Measurements from ENCODE around the gene CDKAL1. TPM values are rescaled to one million over a fixed set of nuclear protein-coding genes. Genes with fewer than 3 reads are reported as not detected.

CDKAL1 gene
- total RNA-seq, 1 donor from 2014 or later, result 14.8 TPM

- Mint-ChIP-seq H3K9me3 (ENCODE audit: unreplicated experiment) (no peaks in the 10 kb centered on the region), H3K4me1 (ENCODE audit: unreplicated experiment) (no peaks in the 10 kb centered on the region)
- DNase-seq (ENCODE audit: extremely low spot score, unreplicated experiment), result no peak
Observed at GRCh38 chr6:21263531-21264287, 729.5 kb downstream of the CDKAL1 start.

GRCh38 chr6:21264288-21265033, 730.2 kb downstream of the CDKAL1 start:
- H3K9me3 Mint-ChIP-seq (ENCODE audit: unreplicated experiment), result no peaks in the 10 kb centered on the region
- no peaks in the 10 kb centered on the region for H3K36me3 Mint-ChIP-seq (ENCODE audit: unreplicated experiment)
- H3K4me3 Mint-ChIP-seq (ENCODE audit: unreplicated experiment), result no peak overlapping the region
- H3K27ac Mint-ChIP-seq (ENCODE audit: unreplicated experiment), result no peak overlapping the region
- DNase-seq (ENCODE audit: extremely low spot score, unreplicated experiment), result no peak
- no peaks in the 10 kb centered on the region for H3K27me3 Mint-ChIP-seq (ENCODE audit: unreplicated experiment)
- no peak for TF ChIP-seq CTCF (IDR thresholded peaks at IDR 0.05)
- H3K4me1 Mint-ChIP-seq (ENCODE audit: unreplicated experiment), result no peaks in the 10 kb centered on the region

More at GRCh38 chr6:21263531-21264287, 729.5 kb downstream of the CDKAL1 start:
- no peaks in the 10 kb centered on the region for H3K27me3 Mint-ChIP-seq (ENCODE audit: unreplicated experiment)
- no peak overlapping the region for H3K4me3 Mint-ChIP-seq (ENCODE audit: unreplicated experiment)
- no peak overlapping the region for H3K27ac Mint-ChIP-seq (ENCODE audit: unreplicated experiment)
- no peaks in the 10 kb centered on the region for H3K36me3 Mint-ChIP-seq (ENCODE audit: unreplicated experiment)
- TF ChIP-seq CTCF (IDR thresholded peaks at IDR 0.05), result no peak

GRCh38 chr6:21265034-21265729, 730.9 kb downstream of the CDKAL1 start:
- Mint-ChIP-seq H3K27ac (ENCODE audit: unreplicated experiment) (no peak overlapping the region), H3K36me3 (ENCODE audit: unreplicated experiment) (no peaks in the 10 kb centered on the region), H3K27me3 (ENCODE audit: unreplicated experiment) (no peaks in the 10 kb centered on the region), H3K4me3 (ENCODE audit: unreplicated experiment) (no peak overlapping the region), H3K4me1 (ENCODE audit: unreplicated experiment) (no peaks in the 10 kb centered on the region), H3K9me3 (ENCODE audit: unreplicated experiment) (no peaks in the 10 kb centered on the region)
- DNase-seq (ENCODE audit: extremely low spot score, unreplicated experiment), result no peak
- no peak for TF ChIP-seq CTCF (IDR thresholded peaks at IDR 0.05)

GRCh38 chr6:21265730-21266044, 731.4 kb downstream of the CDKAL1 start:
- H3K9me3 Mint-ChIP-seq (ENCODE audit: unreplicated experiment), result no peaks in the 10 kb centered on the region
- no peak overlapping the region for H3K4me3 Mint-ChIP-seq (ENCODE audit: unreplicated experiment)
- TF ChIP-seq CTCF (IDR thresholded peaks at IDR 0.05), result no peak
- peaks cover under 1% of the 10 kb centered on the region for H3K4me1 Mint-ChIP-seq (ENCODE audit: unreplicated experiment)
- DNase-seq (ENCODE audit: extremely low spot score, unreplicated experiment), result no peak
- H3K36me3 Mint-ChIP-seq (ENCODE audit: unreplicated experiment), result no peaks in the 10 kb centered on the region
- H3K27me3 Mint-ChIP-seq (ENCODE audit: unreplicated experiment), result no peaks in the 10 kb centered on the region
- H3K27ac Mint-ChIP-seq (ENCODE audit: unreplicated experiment), result no peak overlapping the region

All from osteocyte (in vitro differentiated cells).